ENCODE results near the gene SCYGR5. TPM values are rescaled to one million over a fixed set of nuclear protein-coding genes. Genes with fewer than 3 reads are reported as not detected.
A peak's percentile ranks its signal among the peaks of the same experiment; 100 is the strongest.

Gene SCYGR5
- total RNA-seq, 4 donors from 2014 or later, result not detected

DNA sequence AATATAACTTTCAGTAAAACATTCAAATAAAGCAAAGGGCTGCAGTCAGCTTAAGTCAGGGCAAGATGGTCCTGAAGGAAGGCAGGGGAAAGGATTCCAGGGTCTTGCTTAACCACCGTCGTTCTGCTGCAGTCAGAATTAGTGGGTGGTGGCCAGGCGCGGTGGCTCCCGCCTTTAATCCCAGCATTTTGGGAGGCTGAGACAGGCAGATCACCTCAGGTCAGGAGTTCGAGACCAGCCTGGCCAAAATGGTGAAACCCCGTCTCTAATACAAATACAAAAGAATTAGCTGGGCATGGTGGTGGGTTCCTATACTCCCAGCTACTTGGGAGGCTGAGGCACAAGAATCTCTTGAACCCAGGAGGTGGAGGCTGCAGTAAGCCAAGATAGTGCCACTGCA lies 44.4 kb downstream of the SCYGR5 start:
- 91% methylated on average over 7 of the region's 7 CpGs for WGBS
- no peak overlapping the region for H3K27ac ChIP-seq (replicated peaks in 1 of 4)
- intact Hi-C loops (cut with DNase I), result no loop called here

DNA sequence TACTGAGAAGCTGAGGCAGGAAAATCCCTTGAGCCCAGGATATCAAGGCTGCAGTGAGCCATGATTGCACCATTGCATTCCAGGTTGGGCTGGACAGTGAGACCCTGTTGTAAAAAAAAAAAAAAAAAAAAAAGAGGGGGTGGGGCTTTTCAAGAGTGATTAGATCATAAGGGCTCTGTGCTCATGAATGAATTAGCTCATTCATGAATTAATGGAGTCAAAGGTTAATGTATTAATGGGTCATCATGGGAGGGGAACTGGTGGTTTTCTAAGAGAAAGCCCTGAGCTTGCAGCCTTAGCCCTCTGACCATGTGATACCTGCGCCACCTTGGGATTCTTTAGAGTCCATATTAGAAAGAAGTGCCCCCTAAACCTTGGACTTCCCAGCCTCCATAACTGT lies 46.7 kb downstream of the SCYGR5 start:
- no peak for TF ChIP-seq POLR2A (IDR thresholded peaks at IDR 0.05; ENCODE audit: low read depth)
- TF ChIP-seq POLR2AphosphoS5 (IDR thresholded peaks at IDR 0.05), result no peak
- TF ChIP-seq EP300 (IDR thresholded peaks at IDR 0.05), result no peak
- TF ChIP-seq, protein P1, sequence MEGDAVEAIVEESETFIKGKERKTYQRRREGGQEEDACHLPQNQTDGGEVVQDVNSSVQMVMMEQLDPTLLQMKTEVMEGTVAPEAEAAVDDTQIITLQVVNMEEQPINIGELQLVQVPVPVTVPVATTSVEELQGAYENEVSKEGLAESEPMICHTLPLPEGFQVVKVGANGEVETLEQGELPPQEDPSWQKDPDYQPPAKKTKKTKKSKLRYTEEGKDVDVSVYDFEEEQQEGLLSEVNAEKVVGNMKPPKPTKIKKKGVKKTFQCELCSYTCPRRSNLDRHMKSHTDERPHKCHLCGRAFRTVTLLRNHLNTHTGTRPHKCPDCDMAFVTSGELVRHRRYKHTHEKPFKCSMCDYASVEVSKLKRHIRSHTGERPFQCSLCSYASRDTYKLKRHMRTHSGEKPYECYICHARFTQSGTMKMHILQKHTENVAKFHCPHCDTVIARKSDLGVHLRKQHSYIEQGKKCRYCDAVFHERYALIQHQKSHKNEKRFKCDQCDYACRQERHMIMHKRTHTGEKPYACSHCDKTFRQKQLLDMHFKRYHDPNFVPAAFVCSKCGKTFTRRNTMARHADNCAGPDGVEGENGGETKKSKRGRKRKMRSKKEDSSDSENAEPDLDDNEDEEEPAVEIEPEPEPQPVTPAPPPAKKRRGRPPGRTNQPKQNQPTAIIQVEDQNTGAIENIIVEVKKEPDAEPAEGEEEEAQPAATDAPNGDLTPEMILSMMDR (IDR thresholded peaks at IDR 0.05), result no peak
- Histone ChIP-seq H3K4me3 (no peak overlapping the region), H3K36me3 (no peaks in the 10 kb centered on the region), H3K4me1 (peaks cover 0 to 13% (median 12%) of the 10 kb centered on the region in 4 donors), H3K27me3 (no peaks in the 10 kb centered on the region), H3K27ac (replicated peaks in 1 of 4) (no peak overlapping the region), H3K9me3 (no peaks in the 10 kb centered on the region)
- intact Hi-C loops (cut with DNase I), result no loop called here
- no peak for DNase-seq (ENCODE audit: extremely low spot score)
- 100% methylated on average over 1 of the region's 1 CpG for WGBS

More for the DNA sequence above, 44.4 kb downstream of the SCYGR5 start:
- Histone ChIP-seq H3K36me3 (no peaks in the 10 kb centered on the region), H3K4me3 (no peak overlapping the region), H3K4me1 (no peaks in the 10 kb centered on the region), H3K27me3 (no peaks in the 10 kb centered on the region), H3K9me3 (no peaks in the 10 kb centered on the region)
- DNase-seq (ENCODE audit: extremely low spot score), result peak; percentile 72
- no peak for TF ChIP-seq EP300 (IDR thresholded peaks at IDR 0.05)
- TF ChIP-seq POLR2A (IDR thresholded peaks at IDR 0.05; ENCODE audit: low read depth), result no peak
- no peak for TF ChIP-seq POLR2AphosphoS5 (IDR thresholded peaks at IDR 0.05)
- TF ChIP-seq, protein P1 (IDR thresholded peaks at IDR 0.05), result no peak

DNA sequence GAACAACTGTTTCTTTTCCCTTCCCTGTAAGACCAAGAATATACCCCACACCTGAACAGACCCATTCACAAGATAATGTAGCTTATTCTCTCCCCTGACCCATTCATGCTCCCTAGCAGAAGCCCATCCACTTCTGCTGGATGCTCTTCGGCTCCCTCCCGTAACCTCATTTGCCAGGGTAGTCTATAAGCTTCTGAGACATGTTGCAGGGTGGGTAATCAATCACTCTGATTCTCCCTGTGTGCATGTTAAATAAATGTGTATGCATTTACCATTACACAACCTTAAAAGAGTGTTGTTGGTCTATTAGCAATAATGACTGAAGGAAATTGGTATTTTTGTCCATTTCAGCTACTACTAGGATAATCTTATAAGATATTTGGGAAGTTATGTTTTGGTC lies 49.9 kb downstream of the SCYGR5 start:
- peaks cover 0 to 22% (median 19%) of the 10 kb centered on the region in 4 donors for H3K4me1 ChIP-seq
- TF ChIP-seq, protein P1 (IDR thresholded peaks at IDR 0.05), result no peak
- TF ChIP-seq POLR2AphosphoS5 (IDR thresholded peaks at IDR 0.05), result no peak
- TF ChIP-seq POLR2A (IDR thresholded peaks at IDR 0.05; ENCODE audit: low read depth), result no peak
- no peak for TF ChIP-seq EP300 (IDR thresholded peaks at IDR 0.05)
- H3K4me3 ChIP-seq, result no peak overlapping the region
- no peaks in the 10 kb centered on the region for H3K36me3 ChIP-seq
- intact Hi-C loops (cut with DNase I), result loop anchor here (5.0 kb wide), 1 partner anchor 59 kb away; no protein-coding TSS in a partner anchor
- no peaks in the 10 kb centered on the region for H3K9me3 ChIP-seq
- H3K27me3 ChIP-seq, result no peaks in the 10 kb centered on the region
- 93% methylated on average over 2 of the region's 2 CpGs for WGBS
- no peak for DNase-seq (ENCODE audit: extremely low spot score)
- no peak overlapping the region for H3K27ac ChIP-seq (replicated peaks in 1 of 4)

Other genes starting within 250 kb of the SCYGR5 start
- 10 to 100 TPM; 27.4 to 73.4 (median 52.7) TPM for gene AGFG1, start 194.6 kb upstream of the SCYGR5 start, total RNA-seq
- not detected for gene SCYGR2, start 67.9 kb upstream of the SCYGR5 start, total RNA-seq
- not detected for gene SCYGR3, start 52.0 kb upstream of the SCYGR5 start, total RNA-seq
- not detected for gene SCYGR4, start 49.3 kb upstream of the SCYGR5 start, total RNA-seq
- 1 to 10 TPM in 1 of 4 donors, under 1 TPM in 3; 0.40 to 1.5 (median 0.69) TPM for gene SLC19A3, start 51.2 kb downstream of the SCYGR5 start, total RNA-seq
- gene SCYGR6, start 58.0 kb downstream of the SCYGR5 start, total RNA-seq, result not detected
- gene SCYGR7, start 61.5 kb downstream of the SCYGR5 start, total RNA-seq, result not detected
- not detected for gene SCYGR8, start 79.1 kb downstream of the SCYGR5 start, total RNA-seq
- 1 to 10 TPM in 1 of 4 donors, not detected in 3; 3.5 TPM for gene CCL20, start 147.0 kb downstream of the SCYGR5 start, total RNA-seq
- under 1 TPM in 2 of 4 donors, not detected in 2; 0.26 to 0.33 TPM for gene DAW1, start 204.8 kb downstream of the SCYGR5 start, total RNA-seq

All from esophagus muscularis mucosa (tissue), 4 donors.